Islet of Langerhans (tissue), 1 donor: Measurements from ENCODE around the gene AVPR2.

Source experiments
- FAIRE-seq: peaks from one replicate; lab custom pipeline; 2011; peaks lifted over from hg19 to GRCh38; lab: Jason Lieb, UNC

The AVPR2 gene

DNA sequence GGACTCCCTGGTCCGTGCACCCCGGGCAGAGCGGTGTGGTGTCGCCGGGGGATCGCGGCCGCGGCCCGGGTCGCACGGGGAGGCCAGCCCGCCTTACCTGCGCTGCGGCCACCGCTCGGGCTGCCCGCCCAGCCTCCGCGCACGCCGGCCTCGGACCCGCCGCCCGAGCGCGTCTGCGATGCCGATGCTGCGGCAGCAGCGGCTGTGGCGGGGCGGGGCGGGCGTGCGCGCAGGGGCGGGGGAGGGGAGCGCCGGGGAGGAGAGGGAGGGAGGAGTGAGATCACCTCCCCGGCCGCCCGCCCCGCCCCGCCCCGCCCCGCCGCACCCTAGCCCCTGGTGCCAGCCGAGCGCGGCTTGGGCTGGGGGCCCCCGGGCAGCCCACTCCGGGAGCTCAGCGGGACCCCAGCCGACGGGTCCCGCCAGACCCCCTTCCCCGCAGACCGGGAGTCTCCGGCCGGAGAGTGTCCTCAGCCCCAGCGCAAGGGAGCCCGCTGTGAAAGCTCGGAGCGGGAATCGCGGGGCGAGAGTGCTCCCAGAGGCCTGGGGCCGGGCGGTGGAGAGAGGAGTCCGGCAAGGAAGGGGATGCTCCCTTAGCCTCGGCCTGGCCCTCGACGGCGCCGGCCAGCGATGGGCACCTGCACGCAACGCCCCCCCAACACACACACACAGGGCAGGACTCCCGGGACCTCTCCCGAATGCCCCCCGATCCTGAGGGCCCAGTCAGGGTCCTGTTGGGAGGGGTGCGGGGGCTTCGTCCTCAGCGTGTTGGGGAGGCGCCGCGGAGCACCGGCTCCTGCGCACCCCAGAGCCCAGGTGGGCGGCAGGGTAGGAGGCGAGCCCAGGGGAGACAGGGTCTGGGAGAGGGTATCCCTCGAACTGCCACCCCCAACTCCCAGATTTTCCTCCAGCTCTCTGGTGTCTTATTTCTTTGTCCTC is 18.2 kb upstream of the AVPR2 start, which contains the start of gene L1CAM:
Gene L1CAM, minus strand, starts transcription at position 206 of the 936 bp plus-strand sequence. CDS start 10,337 bp downstream, outside the sequence.
- no peak for FAIRE-seq

DNA sequence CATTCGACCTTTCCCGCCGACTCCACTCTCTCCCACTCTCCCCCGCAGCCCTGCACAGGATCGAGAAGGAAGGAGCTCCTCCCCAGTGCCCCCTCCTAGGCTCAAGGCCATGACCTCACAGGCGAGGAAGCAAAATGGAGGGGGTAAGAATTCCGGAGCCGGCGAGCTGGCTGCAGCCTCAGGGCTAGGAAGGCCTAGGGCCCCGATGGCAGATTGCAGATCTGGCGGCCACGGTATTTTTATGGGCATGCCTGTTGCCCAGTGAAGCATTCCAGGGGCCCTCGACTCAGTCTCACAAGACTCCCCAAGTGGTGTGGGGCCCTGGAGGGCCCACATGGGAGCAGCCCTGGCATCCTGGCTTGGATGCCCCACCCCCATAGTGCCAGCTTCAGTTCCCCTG is 17.6 kb upstream of the AVPR2 start:
- no peak for FAIRE-seq

DNA sequence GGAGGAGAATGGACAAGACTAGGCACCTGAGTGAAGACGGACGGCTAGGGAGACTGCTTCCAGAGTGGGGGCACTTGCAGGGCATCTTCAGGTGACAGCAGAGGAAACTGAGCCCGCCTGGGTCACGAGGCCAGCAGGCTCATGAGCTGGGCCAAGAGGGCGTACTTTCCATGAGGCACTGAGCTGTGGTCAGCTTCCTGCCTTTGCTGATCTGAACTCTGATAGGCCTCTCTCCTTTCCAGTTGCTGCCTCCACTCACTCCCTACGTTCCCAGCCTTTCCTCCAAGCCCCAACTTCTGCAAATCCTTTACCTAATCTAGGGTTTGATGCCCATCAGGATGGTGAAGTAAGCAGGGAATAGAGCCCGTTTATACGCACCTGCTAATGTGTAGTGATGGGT is 17.1 kb upstream of the AVPR2 start:
- FAIRE-seq = no peak

DNA sequence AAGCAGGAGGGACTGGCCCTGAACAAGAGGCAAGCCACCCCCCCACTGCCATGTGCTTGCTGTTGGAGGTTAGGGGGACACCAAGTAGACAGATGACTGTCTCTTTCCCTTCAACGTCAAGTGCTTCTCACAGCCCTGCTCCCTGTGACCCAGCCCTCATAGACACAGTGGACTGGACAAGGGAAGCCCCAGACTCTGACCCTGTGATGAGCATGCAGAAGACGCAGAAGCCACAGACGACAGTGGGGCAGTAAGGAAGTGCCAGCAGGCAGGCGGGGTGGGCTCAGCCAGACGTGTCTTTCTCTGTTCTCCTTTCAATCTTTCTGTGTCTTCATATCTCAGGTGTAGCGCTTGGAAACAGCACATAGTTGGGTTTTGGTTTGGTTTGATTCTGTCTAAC is 16.1 kb upstream of the AVPR2 start:
- FAIRE-seq = no peak

DNA sequence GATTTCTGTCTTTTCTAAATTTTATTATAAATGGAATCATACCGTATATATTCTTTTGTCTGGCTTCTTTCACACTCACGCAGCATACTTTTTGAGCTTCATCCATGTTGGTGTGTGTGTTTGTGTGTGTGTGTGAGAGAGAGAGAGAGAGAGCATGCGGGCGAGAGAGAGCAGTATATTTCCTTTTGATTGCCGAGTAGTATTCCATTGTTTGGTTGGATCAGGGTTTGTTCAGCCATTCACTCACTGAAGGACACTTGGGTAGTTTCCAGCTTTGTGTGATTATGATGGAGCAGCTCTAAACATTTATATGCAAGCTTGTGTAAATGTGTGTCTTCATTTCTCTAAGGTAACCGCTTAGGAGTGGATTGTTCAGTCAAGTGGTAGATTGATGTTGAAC is 15.3 kb upstream of the AVPR2 start:
- no peak for FAIRE-seq

DNA sequence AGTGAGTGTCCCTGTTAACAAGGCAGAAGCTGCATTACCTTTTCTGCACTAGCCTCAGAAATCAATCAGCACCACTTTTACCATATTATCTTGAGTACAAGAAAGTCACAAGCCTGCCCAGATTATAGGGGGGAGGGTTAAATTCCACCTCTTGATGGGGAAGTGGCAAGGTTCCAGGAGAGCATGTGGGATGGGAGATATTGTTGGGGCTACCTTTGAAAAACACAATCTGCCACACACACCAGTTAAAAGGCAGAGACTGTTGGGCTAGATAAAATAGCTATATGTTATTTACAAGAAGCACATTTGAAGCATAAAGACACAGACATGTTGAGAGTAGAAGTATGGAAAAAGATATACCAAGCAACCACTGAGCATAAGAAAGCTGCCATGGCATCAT is 6.6 kb upstream of the AVPR2 start:
- FAIRE-seq = no peak

DNA sequence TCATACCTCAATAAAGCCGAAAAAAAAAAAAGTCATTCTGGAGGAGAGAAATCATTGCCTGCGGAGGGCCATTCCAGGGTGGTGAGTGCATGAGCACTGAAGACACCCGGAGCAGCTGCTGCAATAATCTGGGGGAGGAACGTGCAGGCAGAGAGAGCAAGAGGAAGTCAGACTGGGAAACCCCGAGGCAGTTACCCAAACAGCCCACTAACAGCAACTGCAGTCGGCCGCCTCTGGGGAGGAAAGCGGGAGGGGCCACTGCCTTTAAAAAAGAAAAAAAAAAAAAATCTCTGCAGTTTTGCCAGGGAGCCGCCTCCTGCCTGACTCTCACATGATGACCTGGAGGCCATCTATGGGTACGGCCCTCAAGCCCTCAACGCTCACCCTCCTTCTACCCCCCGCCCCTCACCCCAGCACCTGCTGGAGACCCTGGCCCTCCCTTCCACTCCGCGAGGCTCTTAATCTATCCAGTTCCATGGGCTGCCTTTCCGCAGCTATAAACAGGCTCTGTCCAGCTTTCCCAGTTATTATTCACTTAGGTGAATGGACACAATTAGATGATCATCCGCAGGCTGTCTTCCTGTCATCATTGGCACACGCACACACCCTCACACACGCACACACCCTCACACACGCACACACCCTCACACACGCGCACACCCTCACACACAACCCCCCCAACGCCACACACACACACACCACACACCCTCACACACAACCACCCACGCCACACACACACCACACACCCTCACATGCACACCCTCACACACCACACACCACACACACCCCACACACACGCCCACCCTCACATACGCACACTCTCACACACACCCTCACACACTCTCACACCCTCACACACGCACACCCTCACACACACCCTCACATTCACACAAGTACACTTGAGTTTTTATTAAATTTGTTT is 3.4 kb upstream of the AVPR2 start:
- FAIRE-seq = no peak

DNA sequence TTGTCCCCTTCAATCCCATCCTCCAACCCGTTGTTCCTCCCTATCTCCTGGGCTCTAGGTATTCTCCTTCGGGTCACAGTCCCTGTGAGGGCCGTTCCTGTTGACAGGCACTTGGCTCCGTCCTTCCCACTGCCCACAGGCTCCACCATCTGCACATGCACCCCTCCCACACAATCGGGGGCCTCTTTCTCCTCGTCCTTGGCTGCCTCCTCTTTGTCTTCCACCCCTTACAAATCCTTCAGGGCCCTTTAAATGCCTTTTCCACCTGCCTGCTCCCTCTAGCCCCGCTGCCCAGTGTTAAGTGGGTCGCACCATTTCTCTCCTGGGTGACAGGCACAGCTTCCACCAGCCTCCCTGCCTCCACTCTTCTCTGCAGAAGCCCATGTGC is 2.7 kb upstream of the AVPR2 start:
- no peak for FAIRE-seq

DNA sequence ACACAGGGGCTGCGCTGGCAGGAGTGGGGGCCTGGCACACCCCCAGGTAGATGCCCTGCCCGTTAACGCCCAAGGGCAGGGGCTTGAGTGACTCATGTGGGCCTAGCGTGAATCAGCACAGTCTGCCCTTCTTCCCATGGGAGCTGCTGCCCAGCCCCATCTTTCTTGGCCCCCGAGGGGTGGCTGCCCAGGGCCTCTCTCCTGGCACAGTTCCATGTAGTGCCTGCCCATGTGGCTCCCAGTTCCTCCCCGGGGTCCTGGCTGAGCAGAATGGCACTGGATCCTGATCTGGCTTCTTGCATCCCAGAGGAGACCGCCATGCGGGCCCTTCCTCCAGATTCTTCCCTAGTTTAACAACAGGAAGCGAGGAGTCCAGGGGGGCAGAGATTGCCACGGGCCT is 2.1 kb upstream of the AVPR2 start:
- no peak for FAIRE-seq

DNA sequence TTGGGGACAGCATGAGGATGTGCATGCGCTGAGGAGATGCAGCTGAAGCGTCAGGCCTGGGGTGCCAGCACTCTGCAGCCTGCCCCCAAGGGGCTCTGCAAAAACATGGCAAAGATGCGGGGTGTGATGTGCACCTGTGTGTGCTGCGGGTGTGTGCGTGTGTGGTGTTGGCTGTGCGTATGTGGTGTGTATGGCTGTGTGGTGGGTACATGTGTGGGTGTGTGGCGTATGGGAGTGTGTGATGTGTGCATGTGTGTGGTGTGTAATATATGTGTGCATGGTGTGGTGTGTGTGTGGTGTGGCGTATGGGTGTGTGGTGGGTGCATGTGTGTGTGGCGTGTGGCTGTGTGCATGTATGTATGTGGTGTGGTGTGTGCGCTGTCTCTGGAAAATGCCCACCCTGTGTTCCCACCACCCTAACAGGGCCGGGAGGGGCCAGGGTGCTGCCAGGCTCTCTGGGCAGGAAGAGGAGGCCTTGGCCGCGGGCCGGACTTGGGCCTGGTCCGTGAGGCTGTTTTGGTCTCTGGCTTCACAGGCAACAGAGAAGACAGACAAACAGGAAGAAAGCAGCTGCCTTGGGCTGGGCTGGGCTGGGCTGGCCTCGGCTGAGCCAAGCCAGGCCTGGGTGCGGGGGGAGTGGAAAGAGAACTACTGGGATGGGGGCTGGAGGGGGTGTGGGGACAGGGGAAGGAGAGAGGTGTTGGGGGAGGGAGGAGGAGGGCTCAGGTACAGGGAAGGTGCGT is 1.1 kb upstream of the AVPR2 start:
- no peak for FAIRE-seq

DNA sequence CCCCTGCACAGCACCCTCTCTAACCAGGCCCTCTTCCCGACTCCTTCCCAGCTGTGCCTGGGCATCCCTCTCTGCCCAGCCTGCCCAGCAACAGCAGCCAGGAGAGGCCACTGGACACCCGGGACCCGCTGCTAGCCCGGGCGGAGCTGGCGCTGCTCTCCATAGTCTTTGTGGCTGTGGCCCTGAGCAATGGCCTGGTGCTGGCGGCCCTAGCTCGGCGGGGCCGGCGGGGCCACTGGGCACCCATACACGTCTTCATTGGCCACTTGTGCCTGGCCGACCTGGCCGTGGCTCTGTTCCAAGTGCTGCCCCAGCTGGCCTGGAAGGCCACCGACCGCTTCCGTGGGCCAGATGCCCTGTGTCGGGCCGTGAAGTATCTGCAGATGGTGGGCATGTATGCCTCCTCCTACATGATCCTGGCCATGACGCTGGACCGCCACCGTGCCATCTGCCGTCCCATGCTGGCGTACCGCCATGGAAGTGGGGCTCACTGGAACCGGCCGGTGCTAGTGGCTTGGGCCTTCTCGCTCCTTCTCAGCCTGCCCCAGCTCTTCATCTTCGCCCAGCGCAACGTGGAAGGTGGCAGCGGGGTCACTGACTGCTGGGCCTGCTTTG is 1.1 kb downstream of the AVPR2 start:
- no peak for FAIRE-seq

DNA sequence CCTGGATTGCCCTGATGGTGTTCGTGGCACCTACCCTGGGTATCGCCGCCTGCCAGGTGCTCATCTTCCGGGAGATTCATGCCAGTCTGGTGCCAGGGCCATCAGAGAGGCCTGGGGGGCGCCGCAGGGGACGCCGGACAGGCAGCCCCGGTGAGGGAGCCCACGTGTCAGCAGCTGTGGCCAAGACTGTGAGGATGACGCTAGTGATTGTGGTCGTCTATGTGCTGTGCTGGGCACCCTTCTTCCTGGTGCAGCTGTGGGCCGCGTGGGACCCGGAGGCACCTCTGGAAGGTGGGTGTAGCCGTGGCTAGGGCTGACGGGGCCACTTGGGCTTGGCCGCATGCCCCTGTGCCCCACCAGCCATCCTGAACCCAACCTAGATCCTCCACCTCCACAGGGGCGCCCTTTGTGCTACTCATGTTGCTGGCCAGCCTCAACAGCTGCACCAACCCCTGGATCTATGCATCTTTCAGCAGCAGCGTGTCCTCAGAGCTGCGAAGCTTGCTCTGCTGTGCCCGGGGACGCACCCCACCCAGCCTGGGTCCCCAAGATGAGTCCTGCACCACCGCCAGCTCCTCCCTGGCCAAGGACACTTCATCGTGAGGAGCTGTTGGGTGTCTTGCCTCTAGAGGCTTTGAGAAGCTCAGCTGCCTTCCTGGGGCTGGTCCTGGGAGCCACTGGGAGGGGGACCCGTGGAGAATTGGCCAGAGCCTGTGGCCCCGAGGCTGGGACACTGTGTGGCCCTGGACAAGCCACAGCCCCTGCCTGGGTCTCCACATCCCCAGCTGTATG is 1.8 kb downstream of the AVPR2 start:
- FAIRE-seq = no peak

DNA sequence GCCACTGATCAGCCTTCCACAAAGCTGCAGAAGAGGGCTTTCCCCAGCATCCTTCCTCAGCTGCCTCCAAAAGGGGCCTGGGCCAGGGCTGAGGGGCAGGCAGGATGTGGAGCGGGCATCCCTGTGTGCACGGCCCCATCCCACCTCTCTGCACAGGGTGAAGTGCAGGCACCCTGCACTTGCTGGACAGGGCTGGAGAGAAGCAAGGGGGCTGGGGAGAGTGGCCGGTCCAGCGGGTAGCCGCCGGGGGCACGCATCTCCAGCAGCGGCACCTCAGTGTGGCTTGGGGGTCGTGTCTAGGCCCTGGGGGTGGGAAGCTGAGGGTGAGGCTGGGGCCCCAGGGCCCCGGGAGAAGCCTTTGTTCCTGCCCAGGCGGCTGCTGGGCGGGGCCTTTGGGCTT is 3.0 kb downstream of the AVPR2 start:
- FAIRE-seq = no peak

DNA sequence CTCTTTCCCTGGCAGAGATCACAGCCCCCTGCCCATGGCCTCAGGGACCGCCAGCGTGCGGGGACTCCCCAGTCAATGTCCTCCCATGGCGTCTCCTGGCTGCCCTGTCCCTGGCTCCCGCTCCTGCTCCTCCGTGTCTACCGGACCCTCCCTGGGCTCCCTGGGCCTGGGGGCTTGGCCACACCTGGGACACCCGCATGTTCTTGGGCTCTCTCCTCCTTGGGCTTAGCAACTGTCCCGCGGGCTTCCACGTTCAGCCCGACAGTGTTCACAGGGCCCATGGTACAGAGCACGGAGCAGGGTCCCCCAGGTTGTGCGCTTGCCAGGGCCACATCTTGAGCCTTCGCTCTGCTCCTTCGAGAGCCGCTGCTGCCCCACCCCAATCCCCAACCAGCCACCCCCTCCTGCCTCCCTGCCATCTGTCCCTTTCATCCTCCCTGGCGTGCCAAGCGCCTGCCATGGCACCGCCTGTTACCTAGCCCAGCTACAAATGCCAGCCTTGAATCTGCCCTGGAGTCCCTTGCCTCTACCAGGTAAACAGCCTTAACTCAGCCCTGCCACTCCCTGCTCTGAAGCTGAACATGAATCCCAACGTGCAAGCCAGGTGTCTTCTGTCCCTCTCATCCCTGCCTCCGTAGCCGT is 3.9 kb downstream of the AVPR2 start:
- FAIRE-seq = no peak

DNA sequence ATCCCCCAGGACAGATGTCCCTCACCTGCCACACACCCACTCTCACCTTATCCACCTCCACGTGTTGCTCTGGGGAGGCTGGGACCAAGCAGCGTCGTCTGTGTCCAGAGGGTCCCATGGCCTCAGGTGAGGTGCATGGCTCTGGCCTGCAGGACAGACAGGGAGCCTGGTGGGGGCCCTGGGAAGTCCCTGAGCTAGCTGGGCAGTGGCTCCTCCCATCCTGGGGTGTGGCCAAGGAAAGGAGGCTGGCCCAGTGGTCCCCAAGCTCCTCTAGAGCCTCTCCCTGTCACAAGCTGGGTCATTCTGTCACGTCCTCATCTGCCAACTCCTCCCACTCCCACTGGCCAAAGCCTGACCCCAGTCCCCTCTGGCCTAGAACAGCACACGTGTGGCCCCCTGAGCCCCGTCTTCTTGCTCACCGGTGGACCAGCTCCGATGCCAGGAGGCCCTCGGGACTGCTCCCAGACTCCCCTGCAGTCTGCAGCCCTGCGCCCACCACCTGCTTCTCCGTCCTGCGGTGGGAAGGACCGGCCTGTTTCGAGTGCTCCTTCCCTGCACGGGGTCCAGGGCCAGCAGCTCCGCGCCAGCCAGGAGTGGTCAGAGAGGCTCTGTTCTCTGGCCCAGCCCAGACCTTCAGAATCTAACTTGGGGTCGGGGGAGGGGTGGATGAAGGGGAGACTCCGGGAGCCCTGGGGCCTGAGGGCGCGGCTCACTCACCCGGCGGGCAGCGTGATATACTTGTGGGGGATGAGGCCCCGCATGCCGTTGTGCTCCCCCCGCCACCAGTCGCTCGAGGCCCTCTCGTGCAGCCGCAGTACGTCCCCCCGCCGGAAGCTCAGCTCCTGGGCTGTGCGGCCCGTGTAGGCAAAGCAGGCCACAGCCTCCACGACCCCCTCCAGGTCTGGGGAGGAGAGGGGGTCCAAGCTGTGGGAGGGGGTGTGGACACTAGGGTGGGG is 4.8 kb downstream of the AVPR2 start:
- FAIRE-seq = no peak

DNA sequence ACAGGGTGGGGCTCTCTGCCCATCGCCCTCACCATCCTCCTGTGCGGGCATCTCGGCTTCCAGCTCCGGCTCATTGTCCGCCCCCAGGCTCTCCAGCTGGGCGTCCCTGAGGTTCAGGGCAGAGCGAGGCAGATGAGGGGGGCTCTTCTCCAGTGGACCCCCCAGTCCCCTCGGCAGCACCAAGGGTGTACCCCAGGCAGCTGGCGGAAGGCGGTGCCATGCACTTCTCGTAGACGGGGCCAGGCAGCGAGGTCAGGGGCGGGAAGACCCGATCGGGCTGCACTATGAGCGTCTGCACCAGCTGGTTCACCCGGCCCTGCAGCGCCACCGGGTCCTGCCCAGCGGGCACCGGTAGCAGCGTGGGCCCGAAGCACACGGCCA is 5.5 kb downstream of the AVPR2 start:
- no peak for FAIRE-seq

DNA sequence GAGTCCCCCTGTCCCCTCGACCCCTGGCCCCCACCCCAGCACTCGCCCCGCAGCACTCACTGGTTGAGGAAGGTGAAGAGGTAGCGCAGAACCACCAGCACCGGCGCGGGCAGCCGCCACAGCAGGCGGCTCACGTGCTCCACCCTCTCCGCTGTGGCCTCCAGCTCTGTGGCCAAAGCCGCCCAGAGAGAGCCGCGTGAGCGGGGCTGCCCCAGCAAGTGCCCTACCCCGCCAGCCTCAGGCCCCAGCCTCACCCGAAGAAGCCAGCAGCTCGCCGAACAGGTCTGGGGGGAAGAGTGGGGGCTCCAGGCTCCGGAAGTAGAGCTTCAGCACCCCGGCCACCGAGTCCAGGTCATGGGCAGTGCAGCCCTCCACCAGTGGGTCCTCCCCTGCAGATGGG is 6.0 kb downstream of the AVPR2 start:
- FAIRE-seq = no peak

DNA sequence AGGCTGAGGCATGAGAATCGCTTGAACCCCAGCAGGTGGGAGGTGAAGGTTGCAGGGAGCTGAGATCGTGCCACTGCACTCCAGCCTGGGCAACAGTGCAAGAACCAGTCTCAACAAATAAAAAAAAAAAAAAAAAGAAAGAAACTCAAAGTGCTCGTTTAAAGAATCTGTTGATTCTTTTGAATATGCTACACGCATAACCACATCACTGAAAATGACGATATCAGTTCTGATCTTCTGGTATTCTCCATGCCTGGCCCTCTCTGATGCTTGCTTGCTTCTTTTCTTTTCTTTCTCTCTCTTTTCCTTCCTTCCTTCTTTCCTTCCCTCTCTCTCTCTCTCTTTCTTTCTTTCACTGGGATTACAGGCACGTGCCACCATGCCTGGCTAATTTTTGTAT is 7.3 kb downstream of the AVPR2 start:
- FAIRE-seq = no peak

DNA sequence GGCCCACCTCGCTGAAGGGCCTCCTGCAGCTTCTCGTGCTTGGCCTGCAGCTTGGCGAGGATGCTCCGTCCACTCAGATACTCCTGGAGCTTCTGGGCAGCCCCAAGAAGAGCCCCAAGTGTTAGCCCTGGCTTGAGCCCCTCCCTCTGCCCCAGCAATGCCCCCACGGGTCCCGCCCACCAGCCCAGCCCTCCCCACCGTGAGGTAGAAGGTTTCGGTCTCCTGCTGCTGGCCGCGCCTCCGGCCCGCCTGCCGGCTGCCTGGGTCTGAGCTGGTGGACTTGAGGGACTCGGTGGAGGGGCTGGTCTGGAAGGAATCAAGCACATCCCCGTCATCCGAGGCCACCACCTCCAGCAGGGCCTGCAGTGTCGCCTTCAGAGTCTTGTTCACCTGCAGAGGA is 8.7 kb downstream of the AVPR2 start:
- no peak for FAIRE-seq

DNA sequence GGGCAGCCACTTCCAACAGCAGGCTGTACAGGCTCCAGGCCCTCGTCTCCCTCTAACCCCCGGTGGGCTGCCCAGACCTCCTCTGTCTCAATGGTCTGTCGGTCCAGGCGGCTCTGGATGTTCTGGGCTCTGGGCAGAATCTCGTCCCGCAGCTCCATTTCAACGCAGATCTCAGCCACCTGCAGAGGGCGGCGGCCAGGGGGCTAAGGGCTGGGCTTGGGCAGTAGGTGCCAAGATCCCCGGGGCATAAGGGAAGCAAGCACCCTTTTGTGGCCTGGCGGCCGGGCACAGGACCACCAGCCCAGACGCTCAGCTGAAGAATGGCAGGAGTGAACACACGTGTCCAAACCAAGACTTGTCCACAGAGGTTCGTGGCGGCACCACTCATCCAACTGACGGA is 9.2 kb downstream of the AVPR2 start:
- no peak for FAIRE-seq
